Activated naive CD4-positive, alpha-beta T cell treated with anti-CD3 and anti-CD28 coated beads, Interleukin-2, amount 10 ng/mL, durations not matched to agents 7 days and 5 days (primary cell): ENCODE results near the gene TNPO1.

Experiments
- CTCF ChIA-PET: fragments of 350-600 bp; sonication (Branson Sonifier 250); formaldehyde crosslinking; loops from one replicate; lab custom pipeline; 2021; ENCODE audit warnings: antibody characterized with exemption; lab: Charles Lee
- DNase-seq: peaks from one replicate; pipeline ENCODE4 v3.0.0-alpha.2; 2020
- H3K27ac Mint-ChIP-seq: one replicate; pipeline ENCODE4 v1.8.0; 2021; ENCODE audit warnings: mild to moderate bottlenecking, moderate library complexity, mixed read lengths
- H3K27me3 Mint-ChIP-seq: one replicate; pipeline ENCODE4 v1.8.0; 2021; ENCODE audit warnings: mild to moderate bottlenecking, mixed read lengths
- H3K36me3 Mint-ChIP-seq: one replicate; pipeline ENCODE4 v1.8.0; 2021; ENCODE audit warnings: mixed read lengths
- H3K4me1 Mint-ChIP-seq: one replicate; pipeline ENCODE4 v1.8.0; 2021; ENCODE audit warnings: mixed read lengths
- H3K4me3 Mint-ChIP-seq: one replicate; pipeline ENCODE4 v1.8.0; 2021; ENCODE audit warnings: mild to moderate bottlenecking, moderate library complexity, mixed read lengths
- H3K9me3 Mint-ChIP-seq: one replicate; pipeline ENCODE4 v1.8.0; 2021; ENCODE audit warnings: mixed read lengths

The TNPO1 gene

GRCh38 chr5:72849546-72849945 is 33.1 kb downstream of the TNPO1 start:
- peaks cover 55% of the 10 kb centered on the region for H3K4me1 Mint-ChIP-seq
- H3K27me3 Mint-ChIP-seq: peaks cover 4% of the 10 kb centered on the region
- no peak for DNase-seq
- H3K36me3 Mint-ChIP-seq: peaks cover 21% of the 10 kb centered on the region
- H3K9me3 Mint-ChIP-seq: no peaks in the 10 kb centered on the region
- H3K4me3 Mint-ChIP-seq: peak overlapping the region; percentile 97
- peak overlapping the region; percentile 97 for H3K27ac Mint-ChIP-seq
- CTCF ChIA-PET: interaction anchor here (0.7 to 2.4 kb wide), 4 partner anchors 14 to 484 kb away, joined by 3 to 7 read pairs (median 4); no protein-coding TSS in a partner anchor

- no peak for DNase-seq
- CTCF ChIA-PET: interaction anchor here (0.6 to 2.4 kb wide), 3 partner anchors 14 to 33 kb away, joined by 4 to 7 read pairs (median 4); no protein-coding TSS in a partner anchor
- Mint-ChIP-seq H3K36me3 (peaks cover 21% of the 10 kb centered on the region), H3K4me3 (peak overlapping the region; percentile 97), H3K27me3 (peaks cover 4% of the 10 kb centered on the region), H3K4me1 (peaks cover 55% of the 10 kb centered on the region), H3K9me3 (no peaks in the 10 kb centered on the region), H3K27ac (no peak overlapping the region)
These were observed 33.7 kb downstream of the TNPO1 start for GRCh38 chr5:72850113-72850512.

- no peak for DNase-seq
- CTCF ChIA-PET: interaction anchor here (0.9 kb wide), 1 partner anchor 34 kb away, joined by 3 read pairs; no protein-coding TSS in a partner anchor
- H3K27me3 Mint-ChIP-seq: peaks cover 4% of the 10 kb centered on the region
- H3K36me3 Mint-ChIP-seq: peaks cover 31% of the 10 kb centered on the region
- H3K4me3 Mint-ChIP-seq: no peak overlapping the region
- peaks cover 56% of the 10 kb centered on the region for H3K4me1 Mint-ChIP-seq
- no peaks in the 10 kb centered on the region for H3K9me3 Mint-ChIP-seq
- no peak overlapping the region for H3K27ac Mint-ChIP-seq
These were observed 35.9 kb downstream of the TNPO1 start for GRCh38 chr5:72852356-72852755.

- peaks cover 35% of the 10 kb centered on the region for H3K36me3 Mint-ChIP-seq
- H3K9me3 Mint-ChIP-seq: no peaks in the 10 kb centered on the region
- DNase-seq: no peak
- no peak overlapping the region for H3K27ac Mint-ChIP-seq
- no peaks in the 10 kb centered on the region for H3K27me3 Mint-ChIP-seq
- CTCF ChIA-PET: no interaction called here
- H3K4me1 Mint-ChIP-seq: peaks cover 48% of the 10 kb centered on the region
- no peak overlapping the region for H3K4me3 Mint-ChIP-seq
These were observed 38.0 kb downstream of the TNPO1 start for GRCh38 chr5:72854419-72854818.

GRCh38 chr5:72855821-72856220 is 39.4 kb downstream of the TNPO1 start:
- CTCF ChIA-PET: no interaction called here
- H3K36me3 Mint-ChIP-seq: peaks cover 30% of the 10 kb centered on the region
- DNase-seq: no peak
- no peak overlapping the region for H3K4me3 Mint-ChIP-seq
- no peaks in the 10 kb centered on the region for H3K27me3 Mint-ChIP-seq
- no peak overlapping the region for H3K27ac Mint-ChIP-seq
- H3K9me3 Mint-ChIP-seq: no peaks in the 10 kb centered on the region
- H3K4me1 Mint-ChIP-seq: peaks cover 36% of the 10 kb centered on the region

- peaks cover 39% of the 10 kb centered on the region for H3K36me3 Mint-ChIP-seq
- H3K4me3 Mint-ChIP-seq: no peak overlapping the region
- DNase-seq: no peak
- peaks cover 26% of the 10 kb centered on the region for H3K4me1 Mint-ChIP-seq
- no peaks in the 10 kb centered on the region for H3K9me3 Mint-ChIP-seq
- H3K27me3 Mint-ChIP-seq: no peaks in the 10 kb centered on the region
- H3K27ac Mint-ChIP-seq: no peak overlapping the region
- CTCF ChIA-PET: no interaction called here
These were observed 40.9 kb downstream of the TNPO1 start for GRCh38 chr5:72857396-72857795.

- peaks cover 33% of the 10 kb centered on the region for H3K36me3 Mint-ChIP-seq
- no peaks in the 10 kb centered on the region for H3K9me3 Mint-ChIP-seq
- no peak overlapping the region for H3K27ac Mint-ChIP-seq
- no peak for DNase-seq
- H3K27me3 Mint-ChIP-seq: no peaks in the 10 kb centered on the region
- H3K4me1 Mint-ChIP-seq: peaks cover 13% of the 10 kb centered on the region
- no peak overlapping the region for H3K4me3 Mint-ChIP-seq
- CTCF ChIA-PET: no interaction called here
These were observed 42.7 kb downstream of the TNPO1 start for GRCh38 chr5:72859127-72859526.

- Mint-ChIP-seq H3K27ac (no peak overlapping the region), H3K4me3 (no peak overlapping the region), H3K9me3 (no peaks in the 10 kb centered on the region), H3K36me3 (peaks cover 36% of the 10 kb centered on the region), H3K27me3 (no peaks in the 10 kb centered on the region), H3K4me1 (peaks cover 6% of the 10 kb centered on the region)
- no peak for DNase-seq
- CTCF ChIA-PET: no interaction called here
These were observed 44.0 kb downstream of the TNPO1 start for GRCh38 chr5:72860499-72860898.

GRCh38 chr5:72871366-72872024 is 55.0 kb downstream of the TNPO1 start:
- Mint-ChIP-seq H3K36me3 (peaks cover 45% of the 10 kb centered on the region), H3K9me3 (no peaks in the 10 kb centered on the region), H3K27me3 (no peaks in the 10 kb centered on the region), H3K27ac (no peak overlapping the region), H3K4me3 (no peak overlapping the region), H3K4me1 (peaks cover 2% of the 10 kb centered on the region)
- CTCF ChIA-PET: no interaction called here
- no peak for DNase-seq

- Mint-ChIP-seq H3K9me3 (no peaks in the 10 kb centered on the region), H3K27ac (no peak overlapping the region)
These were observed 62.4 kb downstream of the TNPO1 start for GRCh38 chr5:72878854-72879253.

GRCh38 chr5:72882989-72883388 is 66.5 kb downstream of the TNPO1 start:
- Mint-ChIP-seq H3K4me1 (peaks cover 8% of the 10 kb centered on the region), H3K9me3 (no peaks in the 10 kb centered on the region), H3K27ac (no peak overlapping the region), H3K4me3 (no peak overlapping the region), H3K36me3 (peaks cover 55% of the 10 kb centered on the region), H3K27me3 (no peaks in the 10 kb centered on the region)
- no peak for DNase-seq
- CTCF ChIA-PET: no interaction called here

More at GRCh38 chr5:72878854-72879253, 62.4 kb downstream of the TNPO1 start:
- Mint-ChIP-seq H3K36me3 (peaks cover 48% of the 10 kb centered on the region), H3K4me3 (no peak overlapping the region), H3K4me1 (peaks cover 8% of the 10 kb centered on the region), H3K27me3 (no peaks in the 10 kb centered on the region)
- no peak for DNase-seq
- CTCF ChIA-PET: no interaction called here

- H3K4me1 Mint-ChIP-seq: peaks cover 8% of the 10 kb centered on the region
- no peak overlapping the region for H3K4me3 Mint-ChIP-seq
- no peaks in the 10 kb centered on the region for H3K9me3 Mint-ChIP-seq
- H3K27me3 Mint-ChIP-seq: no peaks in the 10 kb centered on the region
- CTCF ChIA-PET: no interaction called here
- H3K36me3 Mint-ChIP-seq: peaks cover 57% of the 10 kb centered on the region
- DNase-seq: no peak
- H3K27ac Mint-ChIP-seq: no peak overlapping the region
These were observed 67.4 kb downstream of the TNPO1 start for GRCh38 chr5:72883850-72884249.

- no peaks in the 10 kb centered on the region for H3K27me3 Mint-ChIP-seq
- peaks cover 59% of the 10 kb centered on the region for H3K36me3 Mint-ChIP-seq
- no peak for DNase-seq
- H3K4me1 Mint-ChIP-seq: peaks cover 8% of the 10 kb centered on the region
- no peak overlapping the region for H3K27ac Mint-ChIP-seq
- no peaks in the 10 kb centered on the region for H3K9me3 Mint-ChIP-seq
- H3K4me3 Mint-ChIP-seq: no peak overlapping the region
- CTCF ChIA-PET: no interaction called here
These were observed 68.4 kb downstream of the TNPO1 start for GRCh38 chr5:72884892-72885291.

- Mint-ChIP-seq H3K27me3 (no peaks in the 10 kb centered on the region), H3K9me3 (no peaks in the 10 kb centered on the region), H3K27ac (no peak overlapping the region), H3K4me1 (peaks cover 8% of the 10 kb centered on the region), H3K4me3 (no peak overlapping the region), H3K36me3 (peaks cover 66% of the 10 kb centered on the region)
- no peak for DNase-seq
- CTCF ChIA-PET: no interaction called here
These were observed 69.4 kb downstream of the TNPO1 start for GRCh38 chr5:72885824-72886223.

GRCh38 chr5:72888595-72888994 is 72.1 kb downstream of the TNPO1 start:
- DNase-seq: no peak
- no peaks in the 10 kb centered on the region for H3K4me1 Mint-ChIP-seq
- H3K36me3 Mint-ChIP-seq: peaks cover 63% of the 10 kb centered on the region
- H3K4me3 Mint-ChIP-seq: no peak overlapping the region
- CTCF ChIA-PET: no interaction called here
- H3K9me3 Mint-ChIP-seq: no peaks in the 10 kb centered on the region
- H3K27me3 Mint-ChIP-seq: no peaks in the 10 kb centered on the region
- no peak overlapping the region for H3K27ac Mint-ChIP-seq
